Esophagus squamous epithelium (tissue), 5 donors: Measurements from ENCODE around the gene TANGO2. TPM values are rescaled to one million over a fixed set of nuclear protein-coding genes. Genes with fewer than 3 reads are reported as not detected.

Experiments
- DNase-seq: peaks from one replicate; lab custom pipeline; 2025; lab: John Stamatoyannopoulos, UW
- H3K27ac ChIP-seq, 4 donors: fragments of 200-600 bp; sonication (generic); one replicate each; pipeline ENCODE4 v1.5.1; 2016 to 2019; ENCODE audit warnings: mild to moderate bottlenecking in 1 of 4
- H3K27me3 ChIP-seq, 4 donors: fragments of 200-600 bp; sonication (generic); 1 replicate in 3 of 4; 2 replicates in 1 of 4; pipeline versions ENCODE4 v1.5.1 to v1.6.0; 2017 to 2021; ENCODE audit warnings: antibody characterized with exemption in 1 of 4
- H3K36me3 ChIP-seq, 3 donors: fragments of 200-600 bp; sonication (generic); one replicate each; pipeline ENCODE4 v1.5.1; 2016 to 2019
- H3K4me1 ChIP-seq, 3 donors: fragments of 200-600 bp; sonication (generic); one replicate each; pipeline ENCODE4 v1.5.1; 2017 to 2019
- H3K4me3 ChIP-seq, 4 donors: fragments of 200-600 bp; sonication (generic); 1 replicate in 3 of 4; 2 replicates in 1 of 4; pipeline ENCODE4 v1.5.1; 2016 to 2019; ENCODE audit warnings: mild to moderate bottlenecking in 2 of 4, moderate library complexity in 1 of 4
- H3K9me3 ChIP-seq, 3 donors: fragments of 200-600 bp; sonication (generic); one replicate each; pipeline ENCODE4 v1.5.1; 2016 to 2019
- CTCF ChIP-seq, 6 experiments: fragments of 450-650 bp in 4 of 6; fragments of 200-600 bp in 2 of 6; sonication (generic) in 2 of 6; IDR thresholded peaks; one replicate each; pipeline ENCODE4 v1.5.1; 2016 to 2019; ENCODE audit warnings: antibody characterized with exemption in 6 of 6, mild to moderate bottlenecking in 4 of 6, moderate library complexity in 4 of 6
- POLR2A ChIP-seq, 4 donors: fragments of 450-650 bp; IDR thresholded peaks; one replicate each; pipeline ENCODE4 v1.6.1; 2017; ENCODE audit warnings: antibody characterized with exemption in 4 of 4, mild to moderate bottlenecking in 4 of 4, moderate library complexity in 3 of 4
- WGBS, 2 donors: methylation state at CpG; one replicate each; pipeline ENCODE4 v1.1.5; 2018; 5-methylcytosine and 5-hydroxymethylcytosine counted together
- intact Hi-C: fragments of 100-400 bp; cut with DNase I; formaldehyde crosslinking; loops from one replicate; pipeline ENCODE4 v1.15.0; 2022
- total RNA-seq, 4 donors: library from RNA; depleted of rRNA; stranded (reverse); fragments of >200 nt; gene quantifications; one replicate each; pipeline ENCODE4 v1.1.0, GENCODE V29; 2016
- donor health status: DM: yes; HTN: yes; CAD: no.

The TANGO2 gene
- total RNA-seq, 4 donors from 2014 or later: 14.0 to 28.2 (median 17.6) TPM

DNA sequence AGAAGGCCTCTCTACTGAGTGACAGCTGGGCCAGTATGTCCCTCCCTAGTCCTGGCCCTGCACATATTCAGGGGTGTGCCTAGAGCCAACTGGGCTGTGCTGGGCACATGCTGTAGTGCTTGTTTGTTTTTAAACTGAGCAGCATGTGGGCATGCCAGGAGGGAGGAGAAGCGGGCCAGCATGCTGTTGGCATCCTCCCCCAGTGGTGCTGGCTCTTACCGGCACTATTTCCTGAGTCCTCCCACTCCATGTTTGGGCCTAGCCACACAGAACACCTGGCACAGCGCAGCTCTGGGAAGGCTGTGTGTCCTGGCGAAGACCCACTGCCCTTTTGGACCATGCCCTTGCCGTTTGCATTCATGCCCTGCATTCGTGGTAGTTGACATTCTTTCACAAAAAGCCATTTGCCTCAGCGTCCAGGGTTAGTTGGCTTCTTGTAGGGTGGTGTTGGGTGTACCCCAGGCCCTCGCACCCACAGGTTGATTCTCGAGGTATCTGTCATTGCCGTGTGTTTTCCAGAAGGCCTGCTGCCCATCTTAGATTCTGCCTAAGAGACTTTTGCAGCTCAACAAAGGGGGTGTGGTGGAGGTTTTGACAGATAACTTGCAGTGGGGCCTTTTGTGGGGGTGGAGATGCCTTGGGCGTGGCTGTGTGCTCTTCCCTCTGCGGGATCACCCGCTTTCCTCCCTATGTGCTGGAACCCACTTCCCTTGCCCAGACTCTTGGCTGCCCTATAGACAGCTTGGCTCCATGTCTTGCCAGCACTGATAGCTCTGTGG, 72.7 kb downstream of the TANGO2 start:
- TF ChIP-seq POLR2A (IDR thresholded peaks at IDR 0.05): no peak
- TF ChIP-seq CTCF (IDR thresholded peaks at IDR 0.05): no peak
- Histone ChIP-seq H3K27ac (no peak overlapping the region), H3K4me1 (no peaks in the 10 kb centered on the region), H3K4me3 (no peak overlapping the region), H3K9me3 (no peaks in the 10 kb centered on the region), H3K36me3 (peaks cover 62 to 100% (median 65%) of the 10 kb centered on the region in 3 donors), H3K27me3 (no peaks in the 10 kb centered on the region)
- intact Hi-C loops: no loop called here
- 85 to 90% methylated on average over 5 to 13 of the region's 13 CpGs for WGBS, 2 donors
- no peak for DNase-seq

DNA sequence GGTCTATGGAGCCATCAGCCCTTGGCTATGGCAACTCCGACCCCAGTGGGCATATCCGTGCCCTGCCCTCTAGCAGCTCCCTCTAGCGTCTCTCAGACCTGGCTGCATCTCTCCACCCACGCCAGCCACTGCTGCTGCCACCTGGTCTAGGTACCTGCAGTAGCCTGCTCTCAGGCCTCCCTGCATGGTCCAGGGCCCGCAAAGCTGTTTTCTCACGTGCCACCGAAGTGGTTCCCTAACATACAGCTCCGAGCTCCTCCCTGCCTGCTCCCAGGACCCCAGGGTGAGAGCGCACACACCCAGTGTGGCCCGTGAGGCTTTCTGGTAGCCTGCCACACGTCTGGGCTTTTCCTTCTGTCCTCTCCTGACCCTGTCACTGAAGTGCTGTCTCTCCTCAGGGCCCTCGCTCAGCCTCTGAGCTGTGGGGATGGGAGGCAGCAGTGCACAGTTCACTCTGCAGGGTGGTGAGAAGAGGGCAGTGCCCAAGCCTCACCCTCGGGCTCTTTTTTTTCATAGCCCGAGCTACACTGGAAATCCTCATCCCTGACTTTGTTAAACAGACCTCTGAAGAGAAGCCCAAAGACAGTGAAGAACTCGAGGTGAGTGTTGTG, 73.4 kb downstream of the TANGO2 start:
- WGBS, 2 donors: 94 to 98% methylated on average over 6 to 13 of the region's 15 CpGs
- TF ChIP-seq POLR2A (IDR thresholded peaks at IDR 0.05): no peak
- no peak for TF ChIP-seq CTCF (IDR thresholded peaks at IDR 0.05)
- no peaks in the 10 kb centered on the region for H3K4me1 ChIP-seq
- no peak overlapping the region for H3K27ac ChIP-seq
- no peak overlapping the region for H3K4me3 ChIP-seq
- intact Hi-C loops: no loop called here
- no peaks in the 10 kb centered on the region for H3K9me3 ChIP-seq
- H3K36me3 ChIP-seq: peaks cover 61 to 100% (median 65%) of the 10 kb centered on the region in 3 donors
- no peak for DNase-seq
- no peaks in the 10 kb centered on the region for H3K27me3 ChIP-seq

- Histone ChIP-seq H3K27me3 (no peaks in the 10 kb centered on the region), H3K4me3 (no peak overlapping the region), H3K36me3 (peaks cover 53 to 100% (median 61%) of the 10 kb centered on the region in 3 donors), H3K4me1 (no peaks in the 10 kb centered on the region), H3K9me3 (no peaks in the 10 kb centered on the region), H3K27ac (no peak overlapping the region)
- WGBS, 2 donors: 85 to 87% methylated on average over 4 of the region's 4 CpGs
- TF ChIP-seq CTCF (IDR thresholded peaks at IDR 0.05) (no peak), POLR2A (IDR thresholded peaks at IDR 0.05) (no peak)
- DNase-seq: no peak
- intact Hi-C loops: no loop called here
Observed at GRCh38 chr22:20095521-20095920, 74.6 kb downstream of the TANGO2 start.

- no peak overlapping the region for H3K27ac ChIP-seq
- H3K9me3 ChIP-seq: no peaks in the 10 kb centered on the region
- no peak overlapping the region for H3K4me3 ChIP-seq
- H3K27me3 ChIP-seq: no peaks in the 10 kb centered on the region
- no peaks in the 10 kb centered on the region for H3K4me1 ChIP-seq
- TF ChIP-seq CTCF (IDR thresholded peaks at IDR 0.05) (no peak), POLR2A (IDR thresholded peaks at IDR 0.05) (no peak)
- H3K36me3 ChIP-seq: peaks cover 40 to 100% (median 58%) of the 10 kb centered on the region in 3 donors
- intact Hi-C loops: no loop called here
- 94 to 96% methylated on average over 2 of the region's 2 CpGs for WGBS, 2 donors
- no peak for DNase-seq
Observed at GRCh38 chr22:20096574-20097420, 75.9 kb downstream of the TANGO2 start.
